ENCODE results near the gene MAEA.

GRCh38 chr4:1242506-1243450, 46.9 kb upstream of the MAEA start:
- no peak for TF ChIP-seq CTCF (IDR thresholded peaks at IDR 0.05; ENCODE audit: poor library complexity)
- TF ChIP-seq EZH2phosphoT487 (IDR thresholded peaks at IDR 0.05; ENCODE audit: low read depth, severe bottlenecking, unreplicated experiment): no peak
- TF ChIP-seq EZH2 (IDR thresholded peaks at IDR 0.05; ENCODE audit: borderline replicate concordance): no peak
